H54 (cell line): Measurements from ENCODE around the gene OLIG3.

Experiments used
- DNase-seq: peaks from one replicate; pipeline ENCODE4 v3.0.0; 2011; ENCODE audit warnings: low spot score, mixed read lengths; ENCODE audit not compliant: insufficient read length
- FAIRE-seq: peaks from 3 replicates; lab custom pipeline; 2011; peaks lifted over from hg19 to GRCh38; lab: Jason Lieb, UNC
- POLR2A ChIP-seq: IDR thresholded peaks from 2 replicates; pipeline ENCODE4 v1.6.1; 2011; ENCODE audit warnings: low read depth, mild to moderate bottlenecking, low read length

The OLIG3 gene

DNA sequence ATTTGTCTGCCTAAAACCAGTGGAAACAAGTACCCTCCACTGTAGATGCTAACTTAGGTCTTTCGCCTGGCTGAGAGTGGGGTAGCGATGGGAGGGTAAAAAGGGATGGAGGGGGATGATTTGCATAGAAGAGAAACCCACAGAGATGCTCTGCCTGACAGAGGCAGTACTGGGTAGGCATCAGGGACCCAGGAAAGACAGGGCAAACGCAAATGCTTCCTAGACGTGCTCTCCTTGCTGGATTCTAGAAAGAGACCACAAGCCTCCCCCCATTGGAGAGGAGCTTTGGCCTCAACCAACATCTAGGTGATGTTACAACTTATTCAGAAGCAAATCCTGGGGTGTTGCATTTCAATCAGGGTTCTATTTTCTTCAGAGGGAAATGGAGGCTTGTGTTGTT is 3.2 kb downstream of the OLIG3 start:
- DNase-seq (no peak), FAIRE-seq (no peak)
- no peak for TF ChIP-seq POLR2A

- no peak for TF ChIP-seq POLR2A
- DNase-seq (no peak), FAIRE-seq (no peak)
Measured at GRCh38 chr6:137490006-137490905, 3.9 kb downstream of the OLIG3 start.

GRCh38 chr6:137489046-137490005 is 4.9 kb downstream of the OLIG3 start:
- no peak for FAIRE-seq
- no peak for DNase-seq
- no peak for TF ChIP-seq POLR2A

- no peak for DNase-seq
- FAIRE-seq: no peak
- TF ChIP-seq POLR2A: no peak
Measured at GRCh38 chr6:137488150-137489045, 5.8 kb downstream of the OLIG3 start.

DNA sequence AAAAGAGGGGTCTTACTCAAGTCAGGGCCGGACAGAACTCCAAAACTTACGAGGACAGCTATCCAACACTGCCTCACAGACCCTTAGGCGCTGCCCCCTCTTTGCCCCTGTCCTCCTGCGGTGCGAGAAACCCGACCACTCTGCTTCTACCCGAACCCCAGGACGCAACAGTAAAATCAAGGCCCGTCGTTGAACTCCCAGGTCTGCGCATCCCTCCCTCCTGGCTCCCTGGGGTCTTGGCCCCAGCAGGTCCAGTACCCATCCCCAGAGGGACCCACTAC is 6.4 kb downstream of the OLIG3 start:
- no peak for TF ChIP-seq POLR2A
- DNase-seq: no peak
- no peak for FAIRE-seq

DNA sequence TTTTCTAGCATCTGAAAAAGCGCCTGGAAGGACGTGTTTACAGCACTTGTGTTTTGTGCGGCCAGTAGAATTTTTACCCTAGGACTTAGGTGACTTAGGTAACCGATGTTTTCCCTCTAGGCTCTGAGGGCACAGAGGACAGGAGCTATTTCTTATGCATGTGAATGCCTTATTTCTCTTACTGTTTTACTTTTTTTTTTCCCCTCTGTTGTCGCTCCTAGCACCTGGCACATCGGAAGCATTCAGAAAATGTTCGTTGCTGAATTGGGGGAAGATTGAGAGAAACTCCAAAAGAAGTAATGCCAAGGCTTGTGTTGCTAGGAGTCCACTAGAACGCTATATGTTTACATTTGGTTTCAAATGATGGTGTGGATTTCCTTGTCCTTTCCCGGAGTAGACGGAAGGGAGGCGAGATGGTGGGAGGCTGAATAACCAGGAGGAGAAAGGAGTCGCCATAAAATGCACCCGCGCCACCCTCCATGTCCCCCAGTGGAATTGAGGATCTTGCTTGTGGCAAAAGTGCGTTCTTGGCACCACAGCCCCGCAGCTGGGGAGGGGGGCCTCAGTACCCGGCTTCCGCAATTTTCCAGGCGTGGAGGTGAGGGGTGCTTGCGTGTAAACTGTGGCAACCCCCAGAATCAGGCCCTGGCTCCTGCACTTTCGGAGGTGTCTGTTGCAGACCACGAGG is 6.9 kb downstream of the OLIG3 start:
- DNase-seq (no peak), FAIRE-seq (no peak)
- TF ChIP-seq POLR2A: no peak

- FAIRE-seq (no peak), DNase-seq (no peak)
- no peak for TF ChIP-seq POLR2A
Measured at GRCh38 chr6:137486416-137486815, 7.8 kb downstream of the OLIG3 start.

- no peak for DNase-seq
- no peak for TF ChIP-seq POLR2A
- no peak for FAIRE-seq
Measured at GRCh38 chr6:137480431-137480830, 13.8 kb downstream of the OLIG3 start.

- FAIRE-seq: no peak
- DNase-seq: no peak
- TF ChIP-seq POLR2A: no peak
Measured at GRCh38 chr6:137475103-137475502, 19.1 kb downstream of the OLIG3 start.

GRCh38 chr6:137473598-137473997 is 20.6 kb downstream of the OLIG3 start:
- DNase-seq (no peak), FAIRE-seq (no peak)
- no peak for TF ChIP-seq POLR2A

DNA sequence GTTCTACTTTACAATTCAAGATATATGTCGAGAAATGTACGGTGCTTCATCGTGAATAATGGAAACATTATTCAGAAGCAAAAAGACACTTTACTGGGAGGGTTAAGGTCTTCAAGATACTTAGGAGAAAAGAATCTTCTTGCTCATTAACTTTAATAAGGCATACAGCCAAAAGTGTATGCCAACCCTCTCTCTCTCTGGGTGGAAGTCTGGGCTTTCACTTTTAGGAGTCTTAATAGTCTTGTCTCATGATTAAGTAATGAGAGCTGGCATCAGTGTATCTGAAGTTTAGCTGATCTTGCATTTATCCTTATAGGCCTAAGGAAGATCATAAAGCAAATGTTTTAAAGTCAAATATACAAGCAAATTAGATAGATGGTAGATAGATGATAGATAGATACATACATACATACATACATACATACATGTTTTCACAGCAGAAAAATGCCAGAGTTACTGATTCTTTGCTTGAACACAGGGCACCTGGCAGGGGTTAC is 21.5 kb downstream of the OLIG3 start:
- FAIRE-seq (no peak), DNase-seq (no peak)
- no peak for TF ChIP-seq POLR2A

GRCh38 chr6:137471986-137472385 is 22.2 kb downstream of the OLIG3 start:
- DNase-seq (no peak), FAIRE-seq (no peak)
- no peak for TF ChIP-seq POLR2A

DNA sequence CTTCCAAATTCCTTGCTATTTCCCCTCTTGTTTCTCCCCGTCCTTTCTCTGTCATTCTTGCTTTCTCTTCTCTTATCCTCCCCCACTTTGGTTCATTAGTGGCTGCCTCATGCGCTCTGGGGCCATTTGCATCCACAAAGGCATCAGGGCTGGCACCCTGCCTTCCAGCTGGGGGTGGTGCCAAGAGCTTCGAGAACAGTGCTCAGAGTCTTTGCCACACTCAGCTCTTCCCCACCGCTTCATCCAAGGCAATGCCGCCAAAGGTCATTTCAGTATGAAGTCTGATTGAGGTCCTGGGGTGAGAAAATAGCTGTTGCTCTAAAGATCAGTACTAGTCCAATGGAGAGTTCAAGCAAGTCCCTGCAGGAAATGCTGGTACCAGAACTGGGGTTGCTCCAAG is 22.7 kb downstream of the OLIG3 start:
- DNase-seq (no peak), FAIRE-seq (no peak)
- no peak for TF ChIP-seq POLR2A
